ENCODE results near the gene UBXN4.
"Not testable (repeated sequence)": the region's sequence is repeated elsewhere in the genome, so short reads cannot be mapped to it uniquely, and the experiment has no call there.

The UBXN4 gene, protein sequence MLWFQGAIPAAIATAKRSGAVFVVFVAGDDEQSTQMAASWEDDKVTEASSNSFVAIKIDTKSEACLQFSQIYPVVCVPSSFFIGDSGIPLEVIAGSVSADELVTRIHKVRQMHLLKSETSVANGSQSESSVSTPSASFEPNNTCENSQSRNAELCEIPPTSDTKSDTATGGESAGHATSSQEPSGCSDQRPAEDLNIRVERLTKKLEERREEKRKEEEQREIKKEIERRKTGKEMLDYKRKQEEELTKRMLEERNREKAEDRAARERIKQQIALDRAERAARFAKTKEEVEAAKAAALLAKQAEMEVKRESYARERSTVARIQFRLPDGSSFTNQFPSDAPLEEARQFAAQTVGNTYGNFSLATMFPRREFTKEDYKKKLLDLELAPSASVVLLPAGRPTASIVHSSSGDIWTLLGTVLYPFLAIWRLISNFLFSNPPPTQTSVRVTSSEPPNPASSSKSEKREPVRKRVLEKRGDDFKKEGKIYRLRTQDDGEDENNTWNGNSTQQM

DNA sequence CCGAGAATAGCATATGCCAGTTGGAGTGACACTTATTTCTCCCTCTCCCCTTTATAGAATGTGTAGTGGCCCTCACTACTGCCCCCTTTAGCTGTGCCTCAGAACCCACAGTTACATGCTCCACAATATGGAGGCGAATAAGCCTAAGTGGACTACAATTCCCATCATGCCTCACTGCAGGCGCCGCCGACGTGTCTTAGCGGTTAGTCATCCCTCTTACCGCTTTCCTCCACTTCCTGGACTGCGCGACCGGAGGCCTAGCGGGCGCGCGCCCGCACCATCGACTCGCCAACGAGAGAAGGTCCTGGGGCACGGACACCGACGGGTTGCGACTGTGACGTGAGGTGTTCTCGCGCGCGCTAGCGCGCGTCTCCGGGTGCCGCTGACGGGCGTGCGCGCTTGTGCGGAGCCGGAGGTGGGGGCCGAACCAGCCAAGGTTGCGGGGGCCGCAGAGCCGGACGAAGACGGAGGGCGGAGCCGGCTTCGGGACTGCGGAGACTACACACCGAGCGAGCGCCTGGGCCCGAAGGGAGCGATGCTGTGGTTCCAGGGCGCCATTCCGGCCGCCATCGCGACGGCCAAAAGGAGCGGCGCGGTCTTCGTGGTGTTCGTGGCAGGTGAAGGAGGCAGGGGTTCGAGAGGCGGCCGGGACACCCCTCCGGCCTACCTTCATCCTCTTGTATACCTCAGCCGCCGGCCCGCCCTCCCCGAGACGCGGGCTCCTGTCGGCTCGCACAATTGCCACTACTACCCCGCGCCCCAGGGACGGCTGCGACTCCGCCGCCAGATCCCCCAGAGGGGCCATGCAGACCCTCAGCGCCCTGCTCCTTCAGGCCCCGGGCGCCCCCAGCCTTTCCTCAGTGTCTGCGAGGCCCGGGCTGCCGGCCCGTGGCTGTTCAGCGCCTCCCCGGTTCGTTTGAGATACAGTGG is at the start of gene UBXN4:
Gene UBXN4, plus strand, starts transcription at position 461 of the 930 bp plus-strand sequence. Its CDS starts 75 bp downstream, at position 536.
- in situ Hi-C loops (cut with HindIII; ENCODE audit: low sequenced_read_pairs): no loop called here

DNA sequence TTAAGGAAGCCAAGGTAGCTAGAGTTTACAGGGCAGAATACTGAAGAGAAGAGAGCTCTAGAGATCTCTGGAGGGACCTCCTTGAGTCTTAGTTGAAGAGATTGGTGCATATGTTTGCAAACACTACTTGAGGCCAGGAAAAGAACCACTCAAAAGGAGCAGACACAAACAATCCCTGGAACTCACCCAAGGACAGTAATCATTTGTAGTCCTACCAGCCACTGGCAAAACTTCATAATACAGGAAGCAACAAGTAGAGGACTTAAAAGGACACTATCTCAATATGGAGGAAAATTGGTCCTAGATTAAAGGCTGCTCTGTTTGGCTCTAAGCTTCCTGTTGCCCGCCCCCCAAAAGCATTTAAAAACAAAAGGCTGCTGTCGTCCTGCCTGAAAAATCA is 46.9 kb upstream of the UBXN4 start:
- in situ Hi-C loops (cut with HindIII; ENCODE audit: low sequenced_read_pairs): no loop called here

DNA sequence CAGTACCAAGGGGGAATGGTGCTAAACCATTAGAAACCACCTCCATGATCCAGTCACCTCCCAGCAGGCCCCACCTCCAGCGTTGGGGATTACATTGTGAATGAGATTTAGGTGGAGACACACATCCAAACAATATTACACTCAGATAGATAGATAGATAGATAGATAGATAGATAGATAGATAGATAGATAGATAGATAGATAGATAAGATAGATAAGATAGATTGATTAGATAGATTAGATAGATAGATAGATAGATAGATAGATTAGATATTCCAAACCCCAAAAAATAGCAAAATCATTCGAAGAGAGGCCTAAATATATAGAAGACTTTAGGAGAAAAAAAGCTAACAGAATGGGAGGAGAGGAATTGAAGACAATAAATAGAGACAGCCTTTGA is 42.8 kb upstream of the UBXN4 start:
- in situ Hi-C loops (cut with HindIII; ENCODE audit: low sequenced_read_pairs): no loop called here

DNA sequence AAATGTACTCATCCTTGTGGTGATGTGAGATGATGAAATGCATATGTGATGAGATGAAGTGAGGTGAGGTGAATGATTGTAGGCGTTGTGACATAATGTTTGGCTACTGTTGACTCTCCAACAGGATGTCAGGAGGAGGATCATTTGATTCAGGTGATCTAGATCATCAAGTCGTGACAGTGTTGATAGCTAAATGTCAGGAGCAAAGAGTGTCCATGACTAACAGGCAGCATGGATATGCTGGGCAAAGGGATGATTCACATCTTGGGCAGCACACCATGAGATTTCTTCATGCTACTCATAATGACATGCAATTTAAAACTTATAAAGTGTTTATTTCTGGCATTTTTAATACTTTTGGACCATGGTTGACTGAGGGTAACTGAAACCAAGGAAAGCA is 40.2 kb upstream of the UBXN4 start:
- in situ Hi-C loops (cut with HindIII; ENCODE audit: low sequenced_read_pairs): no loop called here

DNA sequence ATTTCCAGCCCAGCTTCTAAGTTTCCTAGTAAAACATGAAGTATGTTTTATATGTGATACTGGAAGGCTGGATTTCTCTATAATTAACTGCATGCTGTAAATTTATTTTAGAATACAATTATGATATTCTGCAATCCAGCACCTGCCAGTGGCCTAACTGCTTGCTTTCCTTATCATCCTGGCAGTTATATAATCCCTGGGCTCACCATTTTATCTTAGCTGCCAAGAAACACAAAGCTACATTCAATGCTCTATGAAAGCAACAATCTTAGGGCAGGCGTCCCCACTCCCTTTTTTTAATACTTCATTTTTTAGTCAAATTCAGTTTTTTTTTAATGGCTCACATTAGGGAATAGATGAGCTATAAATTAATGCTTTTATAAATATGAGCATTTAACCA is 38.4 kb upstream of the UBXN4 start:
- in situ Hi-C loops (cut with HindIII; ENCODE audit: low sequenced_read_pairs): no loop called here

DNA sequence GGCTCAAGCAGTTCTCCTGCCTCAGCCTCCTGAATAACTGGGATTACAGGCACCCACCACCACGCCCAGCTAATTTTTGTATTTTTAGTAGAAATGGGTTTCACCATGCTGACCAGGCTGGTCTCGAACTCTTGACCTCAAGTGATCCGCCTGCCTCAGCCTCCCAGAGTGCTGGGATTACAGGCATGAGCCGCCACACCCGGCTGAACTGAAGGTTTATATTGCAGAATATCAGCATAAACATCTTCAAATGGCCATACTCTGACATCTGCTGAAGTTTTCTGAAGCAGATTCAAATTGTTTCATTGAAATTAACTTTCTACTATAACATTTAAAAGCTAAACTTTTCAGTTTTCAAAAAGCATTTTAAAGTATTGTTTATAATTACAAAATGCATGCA is 37.6 kb upstream of the UBXN4 start:
- in situ Hi-C loops (cut with HindIII; ENCODE audit: low sequenced_read_pairs): not testable (repeated sequence)

DNA sequence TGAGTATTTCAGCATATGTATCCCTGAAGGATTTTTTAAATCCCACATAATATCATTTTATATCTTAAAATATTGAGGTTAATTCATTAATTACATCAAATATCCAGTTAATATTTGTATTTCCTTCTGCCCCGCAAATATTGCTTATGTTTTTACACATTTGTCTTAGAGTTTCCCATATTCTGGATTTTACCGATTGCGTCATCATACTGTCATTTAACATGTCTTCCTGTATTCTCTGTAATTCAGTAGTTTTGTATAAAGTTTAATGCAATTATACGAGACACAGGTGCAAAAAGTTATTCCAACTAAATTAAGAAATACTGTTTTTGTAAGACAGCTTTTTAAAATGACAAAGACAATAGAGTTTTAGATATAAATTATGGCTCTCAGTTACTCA is 33.5 kb upstream of the UBXN4 start:
- in situ Hi-C loops (cut with HindIII; ENCODE audit: low sequenced_read_pairs): no loop called here

DNA sequence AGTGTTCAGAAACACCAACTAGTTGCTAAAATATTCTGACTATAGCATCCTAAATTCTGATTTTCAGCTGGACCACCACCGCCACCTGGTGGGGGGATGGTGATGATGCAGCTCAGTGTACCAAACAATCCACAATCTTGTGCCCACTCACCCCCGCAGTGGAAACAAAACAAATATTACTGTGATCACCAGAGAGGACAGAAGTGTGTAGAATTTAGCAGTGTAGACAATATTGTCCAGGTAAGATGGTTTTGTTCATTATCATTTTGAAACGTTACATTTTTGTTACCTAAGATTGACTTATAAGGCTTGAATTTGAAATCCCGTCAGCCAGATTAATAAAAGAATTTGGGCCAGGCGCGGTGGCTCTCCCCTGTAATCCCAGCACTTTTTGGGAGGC is 31.7 kb upstream of the UBXN4 start:
- in situ Hi-C loops (cut with HindIII; ENCODE audit: low sequenced_read_pairs): no loop called here

DNA sequence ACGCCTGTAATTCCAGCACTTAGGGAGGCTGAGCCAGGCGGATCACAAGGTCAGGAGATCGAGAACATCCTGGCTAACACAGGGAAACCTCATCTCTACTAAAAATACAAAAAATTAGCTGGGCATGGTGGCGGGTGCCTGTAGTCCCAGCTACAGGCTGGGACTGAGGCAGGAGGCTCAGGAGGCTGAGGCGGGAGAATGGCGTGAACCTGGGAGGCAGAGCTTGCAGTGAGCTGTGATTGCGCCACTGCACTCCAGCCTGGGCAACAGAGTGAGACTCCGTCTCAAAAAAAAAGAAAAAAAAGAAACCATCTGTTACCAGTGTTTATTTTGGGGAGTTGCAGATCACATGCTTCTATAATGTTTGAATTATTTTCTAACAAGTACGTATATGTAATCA is 26.6 kb upstream of the UBXN4 start:
- in situ Hi-C loops (cut with HindIII; ENCODE audit: low sequenced_read_pairs): not testable (repeated sequence)

DNA sequence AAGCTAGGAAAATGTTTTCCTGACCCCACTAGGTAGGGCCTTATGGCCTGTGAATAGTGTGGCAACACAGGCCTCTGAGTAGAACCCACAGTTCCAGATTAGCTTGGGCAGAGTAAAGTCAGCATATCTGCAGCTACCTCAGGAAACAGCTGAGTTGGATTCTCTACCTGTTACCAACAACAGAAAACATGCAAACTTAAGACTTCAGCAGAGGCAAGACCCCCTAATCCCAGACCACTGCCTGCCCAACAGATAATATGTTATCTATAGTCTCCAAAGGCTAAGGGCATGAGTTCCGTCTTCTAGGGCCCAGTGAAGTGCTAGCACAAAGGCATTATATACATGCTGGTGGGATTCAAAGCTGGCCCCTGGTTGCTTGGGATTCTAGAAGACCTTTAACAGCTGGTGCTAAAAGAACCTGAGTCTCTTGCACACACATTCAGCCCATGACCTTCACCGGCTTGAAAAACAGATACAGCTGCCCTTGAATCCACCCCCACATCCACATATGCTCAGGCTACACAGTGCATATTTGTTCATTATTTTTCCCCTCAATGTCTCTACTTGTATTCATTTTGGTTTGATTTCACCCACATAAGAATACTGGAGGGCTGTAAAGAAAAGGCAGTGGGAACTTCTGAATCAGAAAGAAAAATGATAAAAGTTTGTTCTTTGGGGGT is 13.5 kb upstream of the UBXN4 start:
- in situ Hi-C loops (cut with HindIII; ENCODE audit: low sequenced_read_pairs): no loop called here

DNA sequence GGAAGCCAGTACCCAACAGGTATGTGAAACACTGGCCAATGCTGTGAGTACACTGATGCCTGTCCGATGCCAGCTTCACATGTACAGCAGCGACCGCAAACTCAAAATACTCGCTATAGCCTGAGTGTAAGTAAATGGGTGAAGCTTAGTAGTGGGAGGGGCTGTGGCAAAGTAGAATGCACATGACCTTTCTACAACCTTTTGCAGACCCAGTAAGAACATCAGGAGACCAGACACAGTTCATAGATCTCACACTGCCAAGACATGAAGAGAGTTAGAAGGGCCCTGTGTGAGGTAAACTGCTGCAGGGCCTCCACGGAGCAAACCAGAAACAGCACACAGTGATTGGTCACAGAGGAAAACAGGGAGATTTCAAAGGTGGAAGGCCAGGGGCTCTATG is 9.1 kb upstream of the UBXN4 start:
- in situ Hi-C loops (cut with HindIII; ENCODE audit: low sequenced_read_pairs): no loop called here

DNA sequence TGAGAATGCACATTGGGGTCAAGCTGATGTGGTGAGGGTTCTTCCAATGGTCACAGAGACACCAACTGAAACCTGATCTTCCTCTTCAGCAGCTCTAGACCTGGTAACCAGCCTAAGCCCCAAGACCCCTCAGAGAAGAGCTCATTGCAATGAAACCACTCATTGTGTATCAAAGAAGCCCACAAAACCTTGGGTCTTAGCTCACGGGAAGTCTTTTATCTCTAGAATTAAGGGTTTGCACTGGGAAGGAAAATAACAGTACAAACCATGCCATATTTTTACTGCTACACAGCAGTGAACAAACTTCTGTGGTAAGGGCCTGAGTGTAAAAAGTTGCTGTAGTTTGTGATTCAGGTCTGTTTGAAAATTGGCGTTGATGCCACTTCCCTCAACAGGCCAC is 8.6 kb upstream of the UBXN4 start:
- in situ Hi-C loops (cut with HindIII; ENCODE audit: low sequenced_read_pairs): no loop called here

DNA sequence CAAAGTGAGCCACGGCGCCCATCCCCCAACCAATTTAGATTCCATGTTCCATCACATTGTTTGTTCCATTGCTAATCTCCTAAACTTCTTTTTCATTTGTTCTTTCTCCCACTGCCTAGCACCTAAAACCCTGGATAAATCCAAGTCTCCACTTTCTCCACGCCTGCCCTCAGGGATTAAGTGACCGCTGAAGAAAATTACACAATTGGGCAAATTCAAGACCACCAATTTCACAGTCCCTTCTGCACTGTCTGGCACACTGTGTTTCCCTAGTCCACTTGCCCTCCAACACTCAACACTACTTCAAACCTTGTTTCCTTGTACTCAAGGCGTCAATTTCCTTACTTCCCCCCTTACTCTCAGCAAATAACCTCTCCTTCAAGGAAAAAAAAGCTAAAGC is 5.1 kb upstream of the UBXN4 start:
- in situ Hi-C loops (cut with HindIII; ENCODE audit: low sequenced_read_pairs): no loop called here

DNA sequence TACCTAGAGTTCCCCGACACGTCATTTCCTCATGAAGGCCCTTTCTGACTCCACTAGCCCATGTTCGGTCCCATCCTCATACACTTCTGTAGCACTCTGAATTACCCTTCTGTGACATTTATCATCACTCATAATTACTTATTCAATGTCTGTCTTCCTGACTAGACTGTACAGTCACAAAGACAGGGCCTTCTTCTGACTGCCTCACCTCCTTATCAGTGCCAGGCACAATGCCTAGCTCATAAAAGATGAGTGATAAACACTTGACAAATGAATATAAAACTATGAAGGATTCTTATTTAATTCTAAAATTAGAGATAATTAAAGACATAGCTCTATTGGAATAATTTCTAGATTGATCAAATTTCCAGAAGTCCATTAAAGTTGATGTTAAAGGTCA is 1.4 kb upstream of the UBXN4 start:
- in situ Hi-C loops (cut with HindIII; ENCODE audit: low sequenced_read_pairs): no loop called here

DNA sequence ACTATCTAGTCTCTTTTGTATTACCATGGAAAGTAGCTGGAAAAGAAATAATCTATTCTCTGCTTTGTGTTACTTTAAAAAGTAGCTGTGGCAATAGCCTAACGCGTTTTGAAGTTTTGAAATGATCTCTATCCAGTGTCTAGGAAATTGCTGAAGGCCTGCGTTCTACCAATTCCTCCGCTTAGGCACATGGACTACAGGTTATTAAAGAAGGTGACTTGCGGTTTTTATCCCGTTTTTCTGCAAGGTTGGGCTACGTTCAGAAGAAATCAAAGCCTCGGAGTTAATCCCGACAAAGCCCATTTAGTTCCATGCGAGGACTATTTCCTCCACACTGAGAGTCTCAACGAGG is 636 bp upstream of the UBXN4 start:
- in situ Hi-C loops (cut with HindIII; ENCODE audit: low sequenced_read_pairs): no loop called here

DNA sequence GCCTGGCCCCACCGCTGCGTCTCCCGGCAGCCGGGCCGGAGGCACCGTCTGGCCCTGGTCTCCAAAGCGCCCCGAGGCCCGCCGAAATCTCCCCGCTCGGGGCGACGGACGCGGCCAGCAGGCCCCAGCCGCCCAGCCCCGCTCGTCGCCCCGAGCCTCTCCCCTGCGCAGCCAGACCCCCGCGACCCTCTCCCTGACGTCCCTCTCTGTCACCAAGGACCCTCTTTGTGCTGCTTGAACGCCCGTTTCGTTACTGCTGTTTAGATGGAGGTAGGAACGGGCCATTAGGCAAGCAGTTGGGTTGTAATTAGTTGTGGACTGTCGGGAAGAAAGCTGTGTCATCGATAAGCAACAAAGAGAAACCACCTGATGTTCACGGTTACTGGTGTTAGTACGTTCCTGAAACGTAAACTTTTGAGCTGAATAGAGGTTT is 686 bp downstream of the UBXN4 start:
- in situ Hi-C loops (cut with HindIII; ENCODE audit: low sequenced_read_pairs): no loop called here

DNA sequence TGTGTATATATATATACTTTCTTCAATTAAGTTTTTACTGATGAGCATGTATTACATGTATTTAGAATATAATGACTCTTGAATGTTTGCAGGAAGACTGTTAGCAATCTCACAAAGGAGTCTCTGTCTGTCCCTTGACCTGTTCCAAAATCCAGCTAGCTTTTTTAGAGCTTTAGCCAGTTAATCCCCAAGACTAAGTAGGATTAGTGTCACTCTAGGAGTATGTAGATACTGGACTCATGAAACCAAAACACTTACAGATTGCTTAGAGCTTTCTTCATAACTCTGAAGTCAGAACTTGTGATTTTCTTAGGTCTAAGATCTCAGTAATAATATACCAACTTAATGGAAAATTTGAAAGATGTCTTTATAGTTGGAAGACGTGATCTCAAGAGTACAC is 2.2 kb downstream of the UBXN4 start:
- in situ Hi-C loops (cut with HindIII; ENCODE audit: low sequenced_read_pairs): no loop called here

DNA sequence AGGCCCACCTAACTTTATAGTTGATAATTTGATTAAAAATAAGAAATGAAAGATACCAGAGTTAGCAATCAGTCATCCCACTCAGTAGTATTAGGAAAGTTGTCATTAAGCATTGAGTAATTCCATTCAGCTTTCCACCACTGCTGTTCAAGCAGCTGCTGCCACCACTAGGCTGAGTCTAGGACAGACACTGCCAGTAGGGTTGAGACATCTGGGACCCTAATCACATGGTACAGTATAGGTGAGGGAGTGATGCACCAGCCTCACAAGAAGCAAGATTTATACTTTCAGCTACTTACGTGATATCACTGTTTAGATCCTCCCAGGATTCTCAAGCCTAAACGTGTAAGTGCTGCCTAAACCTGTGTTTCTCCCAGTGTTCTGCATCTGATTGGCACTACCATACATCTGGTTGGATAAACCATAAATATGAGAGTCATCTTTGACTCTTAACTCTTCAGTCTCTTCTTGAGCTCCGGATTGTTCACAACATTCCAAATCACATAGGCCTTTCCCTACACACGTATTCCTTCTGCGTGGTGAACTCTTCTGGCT is 3.2 kb downstream of the UBXN4 start:
- in situ Hi-C loops (cut with HindIII; ENCODE audit: low sequenced_read_pairs): no loop called here

DNA sequence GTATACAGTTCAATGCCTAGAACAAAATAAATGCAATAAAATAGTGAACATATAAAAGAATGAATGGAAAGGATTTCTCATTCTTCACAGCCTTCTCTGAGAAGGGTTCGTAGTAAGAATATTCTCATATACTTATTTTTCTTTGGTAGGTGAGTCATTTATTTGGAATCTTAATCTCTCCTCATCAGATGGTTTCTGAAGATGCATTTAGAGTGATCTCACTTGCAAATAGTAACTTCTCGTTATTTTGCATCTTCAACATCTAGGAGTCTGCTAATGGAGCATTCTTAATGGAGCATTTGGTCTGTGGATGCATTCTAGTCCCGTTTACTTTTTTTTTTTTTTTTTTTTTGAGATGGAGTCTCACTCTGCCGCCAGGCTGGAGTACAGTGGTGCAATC is 3.9 kb downstream of the UBXN4 start:
- in situ Hi-C loops (cut with HindIII; ENCODE audit: low sequenced_read_pairs): no loop called here

DNA sequence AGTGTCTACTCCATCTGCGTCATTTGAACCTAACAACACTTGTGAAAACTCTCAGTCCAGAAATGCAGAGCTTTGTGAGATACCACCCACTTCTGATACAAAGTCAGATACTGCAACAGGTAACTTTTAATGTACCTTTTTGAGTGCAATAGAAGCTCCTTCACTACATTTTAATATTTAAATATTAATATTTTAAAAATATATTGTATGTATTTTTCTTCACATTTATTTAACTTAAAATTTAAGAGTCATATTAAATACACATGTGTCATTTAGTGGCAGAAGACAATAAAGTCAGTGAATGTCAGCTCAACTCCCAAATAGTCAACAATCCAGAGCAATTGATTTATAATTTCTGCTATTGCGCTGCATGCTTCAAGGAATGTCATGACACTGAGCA is 13.9 kb downstream of the UBXN4 start:
- in situ Hi-C loops (cut with HindIII; ENCODE audit: low sequenced_read_pairs): no loop called here

DNA sequence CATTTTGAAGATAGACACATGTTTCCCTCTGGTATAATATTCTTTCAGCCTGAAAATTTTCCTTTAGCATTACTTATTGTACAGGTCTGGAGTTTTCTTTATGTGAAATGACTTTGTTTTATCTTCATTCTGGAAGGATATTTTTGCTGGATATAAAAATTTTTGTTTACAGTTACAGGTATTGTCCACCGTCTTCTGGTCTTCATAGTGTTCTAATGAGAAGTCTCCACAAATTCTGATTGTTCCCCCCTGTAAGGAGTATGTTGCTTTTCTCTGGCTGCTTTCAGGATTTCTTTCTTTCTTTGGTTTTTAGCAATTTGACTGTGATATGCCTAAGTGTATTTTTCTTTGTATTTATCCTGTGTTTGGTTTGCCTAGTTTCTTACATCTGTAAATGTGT is 15.0 kb downstream of the UBXN4 start:
- in situ Hi-C loops (cut with HindIII; ENCODE audit: low sequenced_read_pairs): no loop called here

All from DLD1 (cell line).